Measurements from ENCODE around the gene EIF4G3.

EIF4G3 gene

GRCh38 chr1:21099034-21099868 lies 77.4 kb downstream of the EIF4G3 start:
- Histone ChIP-seq H2AFZ (ENCODE audit: low read length) (no peak overlapping the region), H3K4me2 (ENCODE audit: low read depth, low read length) (no peak overlapping the region), H3K9ac (ENCODE audit: low read length) (no peak overlapping the region), H3K36me3 (replicated peaks; ENCODE audit: insufficient read depth, low read length) (no peaks in the 10 kb centered on the region), H3K27ac (ENCODE audit: low read length) (no peak overlapping the region), H3K4me1 (ENCODE audit: low read length) (no peaks in the 10 kb centered on the region), H4K20me1 (ENCODE audit: insufficient read depth, low read length) (no peaks in the 10 kb centered on the region), H3K79me2 (ENCODE audit: low read length) (no peaks in the 10 kb centered on the region), H3K9me2 (replicated peaks; ENCODE audit: insufficient read depth, low read length) (no peaks in the 10 kb centered on the region), H3K9me3 (replicated peaks; ENCODE audit: insufficient read depth, low read length) (no peaks in the 10 kb centered on the region), H3F3A (ENCODE audit: insufficient read depth, low read length) (no peaks in the 10 kb centered on the region), H3K4me3 (ENCODE audit: low read length) (no peak overlapping the region), H3K27me3 (replicated peaks; ENCODE audit: insufficient read depth, low read length) (no peaks in the 10 kb centered on the region)
- DNase-seq: no peak
- TF ChIP-seq EZH2phosphoT487 (IDR thresholded peaks at IDR 0.05; ENCODE audit: low read length) (no peak), EZH2 (optimal IDR thresholded peaks at IDR 0.05; ENCODE audit: low read depth, low read length) (no peak), CTCF (IDR thresholded peaks at IDR 0.05; ENCODE audit: low read length) (no peak)

GRCh38 chr1:21098186-21098915 lies 78.3 kb downstream of the EIF4G3 start:
- H3K9me2 ChIP-seq (replicated peaks; ENCODE audit: insufficient read depth, low read length): no peaks in the 10 kb centered on the region
- H3K27ac ChIP-seq (ENCODE audit: low read length): no peak overlapping the region
- H3K4me2 ChIP-seq (ENCODE audit: low read depth, low read length): no peak overlapping the region
- no peak overlapping the region for H3K4me3 ChIP-seq (ENCODE audit: low read length)
- no peak for TF ChIP-seq CTCF (IDR thresholded peaks at IDR 0.05; ENCODE audit: low read length)
- no peak for TF ChIP-seq EZH2 (optimal IDR thresholded peaks at IDR 0.05; ENCODE audit: low read depth, low read length)
- TF ChIP-seq EZH2phosphoT487 (IDR thresholded peaks at IDR 0.05; ENCODE audit: low read length): no peak
- no peak overlapping the region for H2AFZ ChIP-seq (ENCODE audit: low read length)
- no peak overlapping the region for H3K9ac ChIP-seq (ENCODE audit: low read length)
- H3K9me3 ChIP-seq (replicated peaks; ENCODE audit: insufficient read depth, low read length): no peaks in the 10 kb centered on the region
- H3K4me1 ChIP-seq (ENCODE audit: low read length): no peaks in the 10 kb centered on the region
- no peaks in the 10 kb centered on the region for H3F3A ChIP-seq (ENCODE audit: insufficient read depth, low read length)
- H4K20me1 ChIP-seq (ENCODE audit: insufficient read depth, low read length): no peaks in the 10 kb centered on the region
- no peaks in the 10 kb centered on the region for H3K27me3 ChIP-seq (replicated peaks; ENCODE audit: insufficient read depth, low read length)
- DNase-seq: no peak
- H3K79me2 ChIP-seq (ENCODE audit: low read length): no peaks in the 10 kb centered on the region
- no peaks in the 10 kb centered on the region for H3K36me3 ChIP-seq (replicated peaks; ENCODE audit: insufficient read depth, low read length)

- H3K27ac ChIP-seq (ENCODE audit: low read length): no peak overlapping the region
- no peaks in the 10 kb centered on the region for H3K27me3 ChIP-seq (replicated peaks; ENCODE audit: insufficient read depth, low read length)
- no peak overlapping the region for H3K4me3 ChIP-seq (ENCODE audit: low read length)
- no peak overlapping the region for H3K4me2 ChIP-seq (ENCODE audit: low read depth, low read length)
- no peaks in the 10 kb centered on the region for H3K36me3 ChIP-seq (replicated peaks; ENCODE audit: insufficient read depth, low read length)
- H2AFZ ChIP-seq (ENCODE audit: low read length): no peak overlapping the region
- no peaks in the 10 kb centered on the region for H3K9me2 ChIP-seq (replicated peaks; ENCODE audit: insufficient read depth, low read length)
- no peaks in the 10 kb centered on the region for H3K9me3 ChIP-seq (replicated peaks; ENCODE audit: insufficient read depth, low read length)
- TF ChIP-seq EZH2 (optimal IDR thresholded peaks at IDR 0.05; ENCODE audit: low read depth, low read length) (no peak), CTCF (IDR thresholded peaks at IDR 0.05; ENCODE audit: low read length) (no peak), EZH2phosphoT487 (IDR thresholded peaks at IDR 0.05; ENCODE audit: low read length) (no peak)
- no peaks in the 10 kb centered on the region for H3K79me2 ChIP-seq (ENCODE audit: low read length)
- H3K9ac ChIP-seq (ENCODE audit: low read length): no peak overlapping the region
- DNase-seq: no peak
- H4K20me1 ChIP-seq (ENCODE audit: insufficient read depth, low read length): no peaks in the 10 kb centered on the region
- no peaks in the 10 kb centered on the region for H3F3A ChIP-seq (ENCODE audit: insufficient read depth, low read length)
- H3K4me1 ChIP-seq (ENCODE audit: low read length): no peaks in the 10 kb centered on the region
These were observed 79.0 kb downstream of the EIF4G3 start for GRCh38 chr1:21097729-21098128.
